Esophagus muscularis mucosa (tissue), 4 donors: ENCODE results near the gene MRE11. TPM values are rescaled to one million over a fixed set of nuclear protein-coding genes. Genes with fewer than 3 reads are reported as not detected.
A peak's percentile ranks its signal among the peaks of the same experiment; 100 is the strongest.
"Not testable (repeated sequence)": the region's sequence is repeated elsewhere in the genome, so short reads cannot be mapped to it uniquely, and the experiment has no call there.

ENCODE experiments used
- DNase-seq: peaks from one replicate; pipeline ENCODE4 v3.0.0-alpha.2; 2017; ENCODE audit errors: extremely low spot score
- H3K27ac ChIP-seq, 4 donors: fragments of 200-600 bp; sonication (generic); replicated peaks in 1 of 4; 1 replicate in 3 of 4; 2 replicates in 1 of 4; pipeline ENCODE4 v1.5.1; 2016 to 2019; ENCODE audit warnings: mild to moderate bottlenecking in 1 of 4
- H3K27me3 ChIP-seq, 4 donors: fragments of 200-600 bp; sonication (generic); one replicate each; pipeline versions ENCODE4 v1.5.1 to v1.6.0; 2016 to 2019
- H3K36me3 ChIP-seq, 4 donors: fragments of 200-600 bp; sonication (generic); one replicate each; pipeline ENCODE4 v1.5.1; 2016 to 2019
- H3K4me1 ChIP-seq, 4 donors: fragments of 200-600 bp; sonication (generic); one replicate each; pipeline ENCODE4 v1.5.1; 2016 to 2019
- H3K4me3 ChIP-seq, 4 donors: fragments of 200-600 bp; sonication (generic); 1 replicate in 2 of 4; 2 replicates in 2 of 4; pipeline ENCODE4 v1.5.1; 2016 to 2019; ENCODE audit warnings: mild to moderate bottlenecking in 4 of 4, moderate library complexity in 1 of 4
- H3K9me3 ChIP-seq, 4 donors: fragments of 200-600 bp; sonication (generic); 1 replicate in 3 of 4; 2 replicates in 1 of 4; pipeline ENCODE4 v1.5.1; 2016 to 2019
- CTCF ChIP-seq, 3 experiments: fragments of 200-600 bp in 2 of 3; fragments of 450-650 bp in 1 of 3; sonication (generic) in 2 of 3; IDR thresholded peaks; one replicate each; pipeline ENCODE4 v1.5.1; 2017 to 2019; ENCODE audit warnings: antibody characterized with exemption in 3 of 3, mild to moderate bottlenecking in 2 of 3, moderate library complexity in 1 of 3
- EP300 ChIP-seq: sonication (generic); formaldehyde crosslinking; IDR thresholded peaks from one replicate; pipeline ENCODE4 v1.6.1; 2017; ENCODE audit warnings: antibody characterized with exemption
- POLR2A ChIP-seq: fragments of 450-650 bp; IDR thresholded peaks from one replicate; pipeline ENCODE4 v1.6.1; 2017; ENCODE audit warnings: antibody characterized with exemption, moderate library complexity, mild to moderate bottlenecking, low read depth
- POLR2AphosphoS5 ChIP-seq, 2 donors: sonication (generic); formaldehyde crosslinking; IDR thresholded peaks; one replicate each; pipeline ENCODE4 v1.6.1; 2017; ENCODE audit warnings: antibody characterized with exemption in 2 of 2
- WGBS: methylation state at CpG from one replicate; pipeline ENCODE4 v1.1.5; 2018; 5-methylcytosine and 5-hydroxymethylcytosine counted together
- intact Hi-C: fragments of 100-400 bp; cut with DNase I; formaldehyde crosslinking; loops from one replicate; pipeline ENCODE4 v1.15.1; 2023
- total RNA-seq, 4 donors: library from RNA; depleted of rRNA; stranded (reverse); fragments of >200 nt; gene quantifications; one replicate each; pipeline versions ENCODE4 v1.1.0 to v1.2.1, GENCODE V29; 2016

Gene MRE11
- total RNA-seq, 4 donors from 2014 or later = 9.9 to 12.9 (median 11.2) TPM

- Histone ChIP-seq H3K27me3 (no peaks in the 10 kb centered on the region), H3K4me3 (peak overlapping the region in 1 of 4 donors; percentile 59), H3K27ac (no peak overlapping the region), H3K9me3 (no peaks in the 10 kb centered on the region), H3K36me3 (no peaks in the 10 kb centered on the region), H3K4me1 (peaks cover 7 to 13% (median 11%) of the 10 kb centered on the region in 4 donors)
- intact Hi-C loops = no loop called here
- DNase-seq = no peak
- TF ChIP-seq POLR2AphosphoS5 (IDR thresholded peaks at IDR 0.05) = no peak
- TF ChIP-seq CTCF (IDR thresholded peaks at IDR 0.05) = no peak
- no peak for TF ChIP-seq POLR2A
- TF ChIP-seq EP300 = no peak
- 64% methylated on average over 2 of the region's 2 CpGs for WGBS
These were observed 19.4 kb upstream of the MRE11 start for GRCh38 chr11:94513091-94513490.

GRCh38 chr11:94511932-94512781, 18.5 kb upstream of the MRE11 start, which contains the start of gene C11orf97:
Gene C11orf97, plus strand, starts transcription at chr11:94512461. Its CDS starts 68 bp downstream, at chr11:94512529.
- intact Hi-C loops = no loop called here
- Histone ChIP-seq H3K27me3 (no peaks in the 10 kb centered on the region), H3K9me3 (no peaks in the 10 kb centered on the region), H3K4me3 (peak within 1 kb of the TSS; percentile 57 to 66 (median 58)), H3K4me1 (peaks cover 7 to 13% (median 11%) of the 10 kb centered on the region in 4 donors), H3K27ac (no peak within 1 kb of the TSS), H3K36me3 (no peaks in the 10 kb centered on the region)
- 31% methylated on average over 27 of the region's 53 CpGs for WGBS
- no peak for TF ChIP-seq CTCF (IDR thresholded peaks at IDR 0.05)
- TF ChIP-seq POLR2AphosphoS5 (IDR thresholded peaks at IDR 0.05) = no peak
- TF ChIP-seq EP300 = no peak
- no peak for TF ChIP-seq POLR2A
- DNase-seq = no peak

- intact Hi-C loops = no loop called here
- no peak overlapping the region for H3K4me3 ChIP-seq
- WGBS = 70% methylated on average over 4 of the region's 4 CpGs
- H3K4me1 ChIP-seq = peaks cover 6 to 8% (median 7%) of the 10 kb centered on the region in 4 donors
- H3K27ac ChIP-seq = no peak overlapping the region
- TF ChIP-seq EP300 (no peak), CTCF (IDR thresholded peaks at IDR 0.05) (no peak), POLR2AphosphoS5 (IDR thresholded peaks at IDR 0.05) (no peak), POLR2A (no peak)
- H3K27me3 ChIP-seq = no peaks in the 10 kb centered on the region
- no peaks in the 10 kb centered on the region for H3K9me3 ChIP-seq
- no peak for DNase-seq
- peaks cover 0 to 3% (median 0%) of the 10 kb centered on the region in 4 donors for H3K36me3 ChIP-seq
These were observed 13.8 kb upstream of the MRE11 start for GRCh38 chr11:94507485-94507884.

DNA sequence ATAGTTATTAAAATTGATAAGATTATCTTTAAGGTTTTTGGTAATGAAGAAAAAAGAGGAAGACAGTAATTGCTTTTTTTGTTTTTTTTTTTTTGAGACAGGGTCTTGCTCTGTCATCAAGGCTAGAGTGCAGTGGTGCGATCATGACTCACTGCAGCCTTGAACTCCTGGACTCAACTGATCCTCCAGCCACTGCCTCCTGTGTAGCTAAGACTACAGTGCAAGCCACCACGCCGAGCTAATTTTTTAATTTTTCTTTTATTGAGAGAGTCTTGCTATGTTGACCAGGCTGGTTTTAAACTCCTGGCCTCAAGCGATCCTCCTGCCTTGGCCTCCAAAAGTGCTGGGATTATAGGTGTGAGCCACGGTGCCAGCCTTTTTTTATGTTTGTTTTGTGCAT, 12.9 kb upstream of the MRE11 start:
- H3K27ac ChIP-seq, H3K4me3 ChIP-seq, H3K9me3 ChIP-seq, H3K27me3 ChIP-seq, intact Hi-C loops, H3K4me1 ChIP-seq, DNase-seq: not testable (repeated sequence)
- peaks cover 0 to 12% (median under 1%) of the 10 kb centered on the region in 4 donors for H3K36me3 ChIP-seq
- 86% methylated on average over 5 of the region's 5 CpGs for WGBS

- no peak overlapping the region for H3K4me3 ChIP-seq
- no peaks in the 10 kb centered on the region for H3K9me3 ChIP-seq
- H3K27me3 ChIP-seq = no peaks in the 10 kb centered on the region
- H3K4me1 ChIP-seq = no peaks in the 10 kb centered on the region
- TF ChIP-seq EP300 = no peak
- no peak for TF ChIP-seq POLR2A
- TF ChIP-seq CTCF (IDR thresholded peaks at IDR 0.05) = peak; percentile 54 to 77 (median 60)
- TF ChIP-seq POLR2AphosphoS5 (IDR thresholded peaks at IDR 0.05) = no peak
- peaks cover 0 to 29% (median 11%) of the 10 kb centered on the region in 4 donors for H3K36me3 ChIP-seq
- intact Hi-C loops = loop anchor here (5.0 kb wide), 1 partner anchor 607 kb away; no protein-coding TSS in a partner anchor
- DNase-seq = no peak
- H3K27ac ChIP-seq = no peak overlapping the region
- WGBS = 16% methylated on average over 3 of the region's 3 CpGs
These were observed 11.1 kb upstream of the MRE11 start for GRCh38 chr11:94504689-94505293.
